Right forelimb (tissue), 1 donor: Measurements from ENCODE around the gene CDH4.
"Not testable (repeated sequence)": the region's sequence is repeated elsewhere in the genome, so short reads cannot be mapped to it uniquely, and the experiment has no call there.

Experiments used
- DNase-seq: peaks from one replicate; pipeline ENCODE4 v3.0.0-alpha.2; 2018

The CDH4 gene

DNA sequence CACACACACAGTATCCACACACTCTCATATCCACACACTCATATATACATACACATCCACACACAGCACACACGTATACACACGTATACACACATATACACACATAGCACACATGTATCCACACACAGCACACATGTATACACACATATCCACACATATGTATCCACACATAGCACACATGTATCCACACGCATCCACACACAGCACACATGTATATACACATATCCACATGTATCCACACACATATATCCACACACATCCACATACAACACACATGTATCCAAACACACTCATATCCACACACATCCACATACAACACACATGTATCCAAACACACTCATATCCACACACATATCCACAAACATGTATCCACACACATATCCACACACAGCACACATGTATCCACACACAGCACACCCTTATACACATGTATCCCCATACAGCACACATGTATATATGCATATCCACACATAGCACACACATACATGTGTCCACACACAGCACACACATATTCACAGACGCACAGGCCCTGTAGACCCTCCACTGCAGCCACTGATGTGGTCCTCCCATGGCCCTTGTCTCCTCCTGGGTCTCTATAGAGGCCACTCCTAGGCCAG, 172.1 kb downstream of the CDH4 start:
- no peak for DNase-seq

DNA sequence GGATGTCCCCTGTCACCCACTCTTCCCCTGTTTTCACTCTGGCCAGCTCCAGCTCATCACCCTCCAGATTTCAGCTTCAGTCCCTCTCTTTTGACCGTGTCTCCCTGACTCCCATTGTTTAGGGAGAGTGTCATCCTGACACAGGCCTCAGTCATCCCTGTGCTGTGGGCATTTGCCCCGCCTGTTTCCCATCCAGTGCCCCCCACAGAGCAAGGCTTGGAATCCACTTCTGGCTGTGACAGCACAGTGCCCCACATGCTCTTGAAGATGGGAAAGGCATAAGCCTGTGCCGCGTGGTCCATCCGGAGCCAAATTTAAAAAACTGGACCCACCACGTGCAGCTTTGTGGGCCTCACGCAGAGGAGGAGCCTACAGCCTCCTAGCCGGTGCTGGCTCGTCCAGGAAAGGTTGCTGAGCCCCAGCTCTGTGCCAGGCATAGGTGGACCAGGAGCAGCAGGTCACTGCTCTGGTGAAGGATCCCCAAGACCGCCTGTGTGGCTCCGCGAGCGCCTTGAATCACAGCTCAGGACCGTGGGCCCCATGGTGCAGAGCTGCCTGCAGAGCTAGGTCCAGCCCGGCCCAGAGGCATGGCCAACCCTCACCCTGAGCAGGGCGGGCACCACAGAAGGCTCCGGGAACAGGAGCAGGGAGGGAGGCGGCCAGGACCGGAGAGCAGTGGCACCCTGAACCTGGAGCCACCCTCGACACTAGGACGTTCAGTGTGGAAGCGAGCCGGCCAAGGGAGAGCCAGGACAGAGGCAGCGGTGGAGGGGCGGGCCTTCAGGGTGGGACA, 172.8 kb downstream of the CDH4 start:
- no peak for DNase-seq

DNA sequence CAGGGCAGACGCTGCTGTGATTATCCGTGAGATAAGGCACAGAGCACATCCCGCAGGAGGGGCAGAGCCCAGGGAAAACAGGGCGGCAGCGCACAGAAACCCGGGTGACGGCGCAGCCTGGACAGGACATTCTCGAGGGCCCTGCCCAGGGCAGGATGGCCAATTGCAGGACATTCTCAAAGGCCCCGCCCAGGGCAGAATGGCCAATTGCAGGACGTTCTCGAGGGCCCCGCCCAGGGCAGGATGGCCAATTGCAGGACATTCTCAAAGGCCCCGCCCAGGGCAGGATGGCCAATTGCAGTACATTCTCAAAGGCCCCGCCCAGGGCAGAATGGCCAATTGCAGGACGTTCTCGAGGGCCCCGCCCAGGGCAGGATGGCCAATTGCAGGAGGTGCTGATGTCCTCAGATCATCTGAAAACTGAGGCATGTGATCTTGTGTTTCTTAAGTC, 173.5 kb downstream of the CDH4 start:
- not testable (repeated sequence) for DNase-seq

DNA sequence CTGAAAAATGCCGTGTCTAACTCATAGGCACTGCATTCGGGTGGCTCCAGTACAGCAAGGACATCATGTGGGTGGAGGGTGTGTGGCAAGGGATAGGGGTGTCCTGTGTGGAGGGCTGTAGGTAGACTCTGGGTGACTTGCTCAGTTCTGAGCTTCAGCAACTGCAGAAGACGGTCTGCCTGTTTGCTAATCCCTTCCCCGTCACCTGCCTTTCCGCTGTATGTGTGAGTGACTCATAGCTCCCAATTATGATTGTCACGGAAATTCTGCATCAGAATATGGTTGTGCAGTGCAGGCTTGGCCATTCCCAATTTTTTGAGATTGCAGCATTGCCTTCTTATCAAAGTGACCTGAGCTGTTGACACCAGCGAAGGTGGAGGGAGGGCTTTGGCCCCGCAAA, 174.3 kb downstream of the CDH4 start:
- no peak for DNase-seq

DNA sequence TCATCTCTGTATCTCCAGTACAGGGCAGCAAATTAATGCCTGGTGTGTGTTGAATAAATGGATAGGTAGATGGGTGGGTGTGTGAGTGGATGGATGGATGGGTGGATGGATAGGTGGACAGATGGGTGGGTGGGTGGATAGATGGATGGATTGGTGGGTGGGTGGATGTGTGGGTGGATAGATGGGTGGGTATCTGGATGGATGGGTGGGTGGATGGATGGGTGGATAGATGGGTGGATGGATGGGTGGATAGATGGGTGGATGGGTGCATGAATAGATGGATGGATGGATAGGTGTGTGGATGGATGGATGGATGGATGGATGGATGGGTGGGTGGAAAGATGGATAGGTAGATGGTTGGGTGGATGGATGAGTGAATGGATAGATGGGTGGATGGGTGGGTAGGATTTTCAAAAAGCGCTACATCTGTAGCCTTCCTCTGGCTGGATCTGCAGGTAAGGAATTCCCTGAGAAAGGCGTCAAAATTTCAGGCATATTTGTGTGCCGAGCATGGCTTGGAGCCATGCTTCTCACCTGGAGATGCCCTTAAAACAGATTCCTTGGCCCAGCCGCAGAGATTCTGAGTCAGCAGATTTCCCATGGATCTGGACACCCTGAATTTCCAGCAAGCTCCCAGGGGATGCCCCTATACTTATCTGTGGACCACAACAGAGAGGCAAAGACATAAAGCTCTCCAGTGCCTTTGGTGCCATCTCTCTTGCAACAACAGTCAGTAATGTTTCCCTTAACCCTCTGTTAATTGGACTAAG, 177.6 kb downstream of the CDH4 start:
- no peak for DNase-seq

DNA sequence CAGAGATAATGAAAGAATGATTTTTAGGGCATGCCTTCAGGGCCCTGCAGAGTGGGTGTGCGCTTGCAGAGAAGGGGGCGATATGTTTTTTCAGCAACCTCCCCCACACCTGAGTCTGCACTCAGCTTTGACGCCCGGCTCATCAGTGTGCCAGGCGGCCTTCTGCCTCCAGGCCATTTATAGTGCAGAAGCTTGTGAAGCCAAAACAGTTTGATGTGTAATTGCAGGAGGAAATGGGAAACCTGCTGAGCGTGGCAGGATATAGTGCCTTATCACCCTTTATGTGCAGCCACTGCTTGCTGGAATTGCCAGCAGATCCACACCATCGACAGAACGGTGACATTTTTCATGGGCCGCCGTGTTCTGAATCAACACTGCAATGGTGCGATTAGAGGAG, 178.2 kb downstream of the CDH4 start:
- no peak for DNase-seq

DNA sequence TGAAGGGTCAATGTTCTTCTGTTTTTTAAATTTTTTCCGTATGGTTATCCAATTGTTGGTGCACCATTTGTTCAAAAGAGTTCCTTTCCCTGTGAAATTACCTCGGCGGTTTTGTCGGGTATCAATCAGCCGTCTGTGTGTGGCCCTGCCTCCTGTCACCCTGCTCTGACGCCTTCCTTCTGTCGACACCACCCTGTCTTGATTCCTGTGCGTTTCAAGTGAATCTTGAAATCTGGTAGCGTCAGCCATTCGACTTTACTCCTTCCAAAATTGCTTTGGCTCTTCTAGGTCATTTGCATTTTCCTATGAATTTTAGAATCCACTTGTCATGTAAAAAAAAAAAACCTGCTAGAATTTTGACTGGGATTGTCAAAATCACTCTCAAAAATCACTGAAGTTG, 181.1 kb downstream of the CDH4 start:
- no peak for DNase-seq

DNA sequence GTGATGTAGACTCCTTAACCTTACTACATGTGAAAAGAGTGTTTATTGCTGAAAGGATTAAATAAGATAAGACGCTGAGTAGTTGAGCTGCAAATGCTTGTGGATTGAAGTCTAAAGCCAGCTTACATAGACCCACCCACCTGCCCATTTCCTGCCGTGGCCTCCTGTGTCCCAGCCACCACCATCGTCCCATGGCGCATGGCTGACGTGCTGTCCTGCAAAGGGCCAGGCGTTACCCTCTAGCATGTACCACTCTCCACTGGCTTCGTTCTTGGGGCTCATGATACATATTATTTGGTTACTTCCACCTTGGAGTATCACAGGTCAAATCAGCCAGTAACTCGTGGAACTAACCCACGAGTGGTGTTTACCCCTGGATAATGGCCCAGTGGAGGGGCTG, 181.8 kb downstream of the CDH4 start:
- no peak for DNase-seq

DNA sequence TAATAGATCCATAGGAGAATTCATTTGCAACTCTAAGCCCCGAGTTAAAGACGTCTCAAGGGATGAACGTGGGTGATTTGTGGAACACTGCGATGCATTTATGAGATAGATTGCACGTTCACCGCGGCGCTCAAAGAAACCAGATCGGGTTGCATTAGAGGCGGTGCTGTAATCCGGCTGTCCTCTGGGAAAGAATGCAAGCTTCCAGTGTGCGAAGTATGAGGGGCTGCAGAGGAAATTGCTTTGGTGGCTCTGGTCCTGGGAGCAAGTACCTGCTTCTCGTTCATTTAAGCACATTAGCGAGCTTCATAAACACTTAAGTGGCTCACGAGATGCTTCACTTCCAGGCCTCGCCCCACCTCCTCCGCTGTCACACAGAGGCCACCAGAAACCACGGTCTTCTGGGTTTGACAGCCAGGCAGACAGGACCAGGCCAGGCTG, 182.3 kb downstream of the CDH4 start:
- no peak for DNase-seq

DNA sequence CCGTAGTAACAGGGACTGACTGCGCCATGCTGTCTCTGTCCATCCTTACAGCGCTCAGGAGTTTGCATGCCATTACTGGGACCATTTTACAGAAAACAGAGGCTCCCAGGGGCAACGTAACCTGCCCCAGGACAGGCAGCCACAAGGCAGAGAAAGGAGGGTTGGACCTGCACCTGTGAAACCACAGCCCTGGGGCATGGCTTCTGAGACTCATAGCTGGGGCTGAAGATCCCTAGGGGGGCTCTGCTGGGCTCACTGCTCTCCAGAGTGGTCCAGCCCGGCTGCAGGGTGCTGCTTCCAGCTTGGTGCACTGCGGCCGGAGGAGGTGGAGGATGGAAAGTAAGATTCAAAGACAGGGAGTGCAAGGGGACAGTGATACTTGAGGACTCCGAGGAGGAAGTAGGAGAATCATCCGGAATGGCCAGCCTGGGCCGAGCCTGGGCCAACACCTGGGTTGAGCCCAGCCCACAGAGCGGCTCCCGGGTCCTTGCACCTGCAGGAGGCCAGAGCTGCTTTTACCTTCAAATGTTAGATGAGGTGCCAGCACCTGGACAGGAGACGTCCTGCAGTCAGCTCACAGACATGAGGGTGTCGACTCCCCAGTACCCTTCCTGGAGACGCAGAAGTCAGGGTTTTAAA, 183.2 kb downstream of the CDH4 start:
- DNase-seq = no peak

DNA sequence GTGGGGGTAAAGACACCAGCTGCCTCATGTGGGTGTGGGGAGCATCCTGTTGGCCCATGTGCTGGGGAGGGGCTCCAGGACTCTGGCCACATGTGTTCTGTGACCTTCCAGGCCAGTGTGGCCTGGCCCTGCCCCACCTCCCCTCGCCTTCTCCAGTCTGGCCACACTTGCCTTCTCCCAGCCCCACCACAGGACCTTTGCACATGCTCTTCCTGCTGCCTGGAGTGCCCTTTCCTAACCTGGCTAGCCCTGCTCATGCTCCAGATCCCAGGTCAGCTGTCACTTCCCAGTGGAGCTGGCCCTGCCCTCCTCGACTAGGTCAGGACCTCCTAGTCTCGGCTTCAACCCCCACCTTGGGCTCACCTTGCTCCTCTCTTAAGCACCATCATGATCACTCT, 183.8 kb downstream of the CDH4 start:
- DNase-seq = no peak

DNA sequence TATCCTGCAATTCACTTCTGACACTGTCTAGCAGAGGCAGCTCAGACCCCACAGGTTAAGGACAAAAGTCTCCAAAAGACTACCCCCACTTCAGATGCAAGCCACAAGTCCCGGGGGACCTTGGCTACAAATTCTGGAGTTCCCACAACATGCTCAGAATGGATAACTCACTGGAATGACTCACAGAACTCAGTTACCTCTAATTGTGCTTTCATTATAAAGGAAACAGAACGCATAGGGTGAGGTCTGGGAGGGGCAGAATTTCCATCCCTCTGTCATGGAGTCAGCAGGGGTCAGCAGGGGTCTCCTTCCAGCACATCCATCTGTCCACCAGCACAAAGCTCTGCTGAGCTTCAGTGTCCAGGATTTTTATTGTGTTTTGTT, 184.2 kb downstream of the CDH4 start:
- DNase-seq = no peak

DNA sequence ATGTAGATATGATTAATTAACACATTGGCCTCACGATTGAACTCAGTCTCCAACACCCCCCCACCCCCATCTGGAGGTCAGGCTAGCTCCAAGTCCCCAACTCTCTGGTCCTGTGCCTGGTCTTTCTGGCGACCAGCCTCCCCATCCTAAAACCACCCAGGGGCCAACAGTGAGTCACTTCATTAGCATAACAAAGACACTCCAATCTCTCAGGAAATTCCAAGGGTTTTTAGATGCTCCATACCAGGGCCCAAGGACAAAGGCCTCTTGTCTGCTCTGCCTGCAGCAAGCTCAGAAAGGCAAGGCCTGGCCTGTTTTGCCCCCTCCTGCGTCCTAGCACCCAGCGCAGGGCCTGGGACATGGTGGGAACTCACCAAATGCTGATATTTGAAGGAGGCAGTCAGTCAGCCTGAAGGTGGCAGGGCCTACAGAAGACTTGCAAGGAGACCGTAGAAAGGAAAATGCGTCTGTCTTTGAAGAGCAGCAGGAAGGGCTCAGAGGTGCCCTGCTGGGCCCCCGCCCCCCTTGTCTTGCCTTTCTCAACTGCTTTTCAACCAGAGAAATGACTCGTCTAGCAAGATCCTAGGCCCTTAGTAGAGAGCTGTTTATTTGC, 184.7 kb downstream of the CDH4 start:
- no peak for DNase-seq

DNA sequence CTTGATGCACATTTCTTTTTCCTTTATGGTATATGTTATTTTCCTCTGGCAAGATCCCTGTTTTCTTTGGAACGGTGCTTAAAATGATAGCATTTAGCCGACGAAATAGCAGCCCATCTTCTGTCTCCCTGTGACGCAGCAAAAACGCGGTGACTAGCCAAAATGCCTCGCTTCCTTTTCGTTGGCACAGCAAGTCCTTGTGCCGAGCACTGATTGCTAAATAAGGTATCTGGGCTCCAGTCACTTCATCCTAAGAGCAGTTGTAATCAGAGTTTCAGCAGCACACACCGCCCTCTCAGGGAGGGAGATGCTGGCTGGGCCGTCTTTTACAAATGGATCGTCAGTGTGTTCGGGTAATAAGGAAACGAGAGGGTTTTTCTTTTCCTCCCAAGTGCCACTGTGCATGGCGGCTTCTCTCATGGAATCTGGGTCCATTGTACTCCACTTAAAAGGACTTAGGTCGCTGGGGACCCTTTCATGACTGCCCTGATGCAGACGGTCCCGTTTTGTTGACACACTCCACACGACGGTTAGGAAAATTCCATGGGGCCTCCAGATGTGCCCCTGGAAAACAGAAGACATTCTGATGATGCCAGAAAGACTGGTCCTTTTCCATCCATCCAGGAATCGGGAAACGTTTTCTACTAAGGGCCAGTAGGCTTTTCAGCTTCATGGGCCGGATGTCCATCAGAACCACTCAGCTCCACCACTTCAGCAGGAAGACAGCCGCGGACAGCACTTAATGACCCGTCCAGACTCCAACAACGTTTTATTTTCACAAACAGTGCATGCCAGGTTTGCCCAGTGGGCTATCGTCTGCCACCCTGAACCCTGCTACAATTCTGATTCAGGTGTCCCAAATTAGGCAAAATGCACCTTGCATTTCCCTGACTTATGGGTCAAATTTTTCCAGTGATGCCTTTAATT, 185.5 kb downstream of the CDH4 start:
- DNase-seq = no peak

DNA sequence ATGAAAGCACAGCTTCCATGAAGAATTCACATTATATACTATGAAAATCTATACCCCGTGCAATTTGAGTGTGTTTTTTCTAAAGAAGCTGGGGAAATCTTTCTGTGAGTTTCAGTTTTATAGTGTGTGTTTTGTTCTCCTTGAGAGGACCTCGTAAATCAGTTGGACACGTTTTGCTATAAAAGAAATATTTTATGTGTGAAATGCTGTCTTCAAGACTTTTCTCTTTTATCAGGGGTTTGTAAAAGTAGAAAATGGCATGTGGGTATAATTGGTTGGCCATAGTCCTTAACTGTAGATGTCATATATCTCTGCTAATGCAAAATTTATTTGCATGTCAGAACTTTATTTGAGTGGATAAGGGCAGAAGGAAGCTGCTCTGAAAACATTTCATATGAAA, 186.2 kb downstream of the CDH4 start:
- DNase-seq = no peak

DNA sequence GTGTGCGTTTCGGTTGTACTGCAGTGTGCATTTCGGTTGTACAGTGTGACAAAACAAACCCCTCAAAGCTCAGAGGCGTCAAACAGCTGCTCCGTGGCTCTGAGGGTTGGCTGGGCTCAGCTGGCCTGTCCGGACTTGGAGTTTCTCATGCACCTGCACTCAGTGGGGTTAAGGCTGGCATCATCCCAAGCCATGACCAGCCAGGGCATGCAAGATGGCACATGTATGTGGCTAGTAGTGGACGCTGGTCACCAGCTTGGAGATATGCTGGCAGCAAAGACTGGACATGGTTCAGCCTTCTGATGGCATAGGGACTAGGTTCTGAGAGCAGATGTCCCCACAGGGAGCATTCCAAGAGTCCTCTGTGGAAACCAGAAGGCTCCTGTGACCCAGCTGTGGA, 187.2 kb downstream of the CDH4 start:
- DNase-seq = no peak

DNA sequence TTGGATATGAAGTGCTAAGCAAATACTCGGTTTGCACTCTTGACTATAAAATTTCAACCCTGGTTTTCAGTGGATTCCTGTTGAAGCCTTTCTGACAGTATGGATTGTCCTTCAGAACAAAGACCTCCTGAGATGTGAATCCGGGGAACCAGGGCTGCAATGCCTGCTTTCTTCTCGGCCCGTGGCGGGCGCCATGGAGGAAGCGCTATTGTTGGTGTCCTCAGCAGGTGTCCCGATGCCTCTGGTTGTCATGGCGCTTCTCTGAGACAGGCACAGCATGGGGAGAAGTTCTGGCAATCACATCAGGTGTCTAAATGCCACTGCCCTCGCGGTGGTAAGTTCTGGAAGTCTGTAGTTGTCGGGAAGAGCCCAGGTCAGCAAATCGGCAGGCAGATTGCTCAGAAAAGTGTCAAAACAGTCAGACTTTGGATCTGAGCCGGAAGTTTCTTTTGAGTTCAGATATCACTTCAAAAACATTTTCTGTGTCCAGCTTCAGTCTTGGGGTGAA, 188.5 kb downstream of the CDH4 start:
- DNase-seq = no peak

DNA sequence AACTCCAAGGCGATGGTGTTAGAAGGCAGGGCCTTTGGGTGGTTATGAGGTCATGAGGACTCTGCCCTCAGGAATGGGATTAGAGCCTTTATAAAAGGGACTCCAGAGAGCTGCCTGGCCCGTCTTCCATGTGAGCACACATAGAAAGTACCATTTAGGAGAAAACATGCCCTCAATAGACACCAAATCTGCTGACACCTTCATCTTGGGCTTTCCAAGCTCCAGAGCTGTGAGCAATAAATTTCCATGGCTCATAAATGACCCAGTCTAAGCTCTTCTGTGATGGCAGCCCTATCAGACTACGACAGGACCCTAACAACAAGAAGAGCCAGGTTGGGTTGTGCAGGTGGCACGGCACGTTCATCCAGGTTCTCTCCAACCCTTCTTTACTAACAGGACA, 189.5 kb downstream of the CDH4 start:
- no peak for DNase-seq

DNA sequence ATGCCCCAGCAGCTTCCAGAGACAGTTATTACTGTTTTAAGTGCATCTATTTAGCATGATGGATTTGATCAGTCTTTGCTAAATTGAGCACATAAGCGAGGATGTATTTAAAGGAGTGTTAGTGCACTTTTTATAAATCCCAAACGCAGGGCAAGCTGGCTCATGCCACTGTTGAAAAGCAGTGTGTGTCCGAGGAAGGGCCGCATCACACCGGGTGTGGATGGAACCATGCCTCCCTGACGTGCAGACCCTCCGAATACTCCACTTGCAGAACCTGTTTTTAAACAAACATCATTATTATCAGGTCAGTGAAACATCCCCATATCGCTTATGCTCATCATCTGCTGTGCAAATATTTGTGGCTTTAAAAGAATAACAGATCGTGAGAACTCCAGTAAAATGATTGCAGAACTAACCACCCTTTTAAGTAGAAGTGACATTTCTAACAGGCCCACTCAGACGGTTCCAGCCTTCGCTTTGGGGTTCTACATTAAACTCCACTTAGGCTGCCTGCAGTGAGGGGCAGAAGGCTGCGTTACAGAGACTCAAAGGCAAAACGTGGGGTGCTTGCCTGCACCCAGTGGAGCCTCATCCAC, 190.1 kb downstream of the CDH4 start:
- no peak for DNase-seq

DNA sequence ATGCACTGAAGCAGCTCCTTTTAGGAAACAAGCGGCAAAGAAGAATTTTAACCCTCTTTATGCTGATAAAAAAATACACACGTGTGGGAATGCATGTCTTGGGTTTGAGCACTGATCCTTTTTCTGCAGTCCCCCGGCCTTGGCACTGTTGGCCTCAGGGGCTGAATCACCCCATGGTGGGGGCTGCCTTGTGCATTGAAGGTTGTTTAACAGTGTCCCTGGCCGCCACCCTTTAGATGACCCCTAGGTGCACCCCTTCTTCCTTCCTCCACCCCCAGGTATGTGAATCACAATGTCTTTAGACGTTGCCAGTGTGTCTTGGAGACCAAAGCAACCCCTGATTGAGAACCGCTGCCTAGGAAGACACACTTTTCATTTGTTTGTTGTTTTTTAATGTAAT, 190.7 kb downstream of the CDH4 start:
- DNase-seq = no peak

DNA sequence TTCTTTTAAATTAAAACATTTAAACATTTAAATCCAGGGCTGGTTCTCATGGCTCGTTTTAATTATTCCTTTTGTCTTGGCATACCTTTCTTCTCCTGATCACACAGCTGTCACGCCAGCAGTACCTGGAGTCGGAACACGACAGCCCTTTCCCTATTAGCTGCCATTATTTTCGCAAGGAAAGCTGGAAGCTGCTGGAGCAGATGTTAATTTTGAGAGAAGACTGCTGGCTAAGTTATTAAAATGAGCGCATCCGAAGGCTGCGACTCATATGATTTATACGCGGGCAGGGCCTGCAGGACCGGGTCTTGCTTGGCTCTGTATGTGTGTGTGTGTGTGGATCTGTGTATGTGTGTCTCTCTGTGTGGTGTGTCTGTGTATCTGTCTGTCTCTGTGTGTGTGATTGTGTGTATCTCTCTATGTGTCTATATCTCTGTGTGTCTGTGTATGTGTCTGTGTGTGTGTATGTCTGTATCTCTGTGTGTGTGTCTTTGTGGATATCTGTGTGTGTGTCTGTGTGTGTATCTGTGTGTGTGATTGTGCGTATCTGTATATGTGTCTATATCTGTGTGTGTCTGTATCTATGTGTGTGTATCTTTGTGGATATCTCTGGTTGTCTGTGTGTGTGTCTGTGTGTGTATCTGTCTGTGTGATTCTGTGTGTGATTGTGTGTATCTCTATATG, 191.5 kb downstream of the CDH4 start:
- DNase-seq = no peak
